ACHN (cell line): ENCODE data around the gene FAM114A1.

Experiments
- DNase-seq: peaks from one replicate; pipeline ENCODE4 v3.0.0-alpha.2; 2015
- in situ Hi-C: cut with HindIII; loops from 2 replicates; pipeline ENCODE4 v1.10.0; 2017; ENCODE audit warnings: low sequenced_read_pairs, low pct_ligation_motif_present, low pct_unique_long_range_greater_than_20kb

The FAM114A1 gene

DNA sequence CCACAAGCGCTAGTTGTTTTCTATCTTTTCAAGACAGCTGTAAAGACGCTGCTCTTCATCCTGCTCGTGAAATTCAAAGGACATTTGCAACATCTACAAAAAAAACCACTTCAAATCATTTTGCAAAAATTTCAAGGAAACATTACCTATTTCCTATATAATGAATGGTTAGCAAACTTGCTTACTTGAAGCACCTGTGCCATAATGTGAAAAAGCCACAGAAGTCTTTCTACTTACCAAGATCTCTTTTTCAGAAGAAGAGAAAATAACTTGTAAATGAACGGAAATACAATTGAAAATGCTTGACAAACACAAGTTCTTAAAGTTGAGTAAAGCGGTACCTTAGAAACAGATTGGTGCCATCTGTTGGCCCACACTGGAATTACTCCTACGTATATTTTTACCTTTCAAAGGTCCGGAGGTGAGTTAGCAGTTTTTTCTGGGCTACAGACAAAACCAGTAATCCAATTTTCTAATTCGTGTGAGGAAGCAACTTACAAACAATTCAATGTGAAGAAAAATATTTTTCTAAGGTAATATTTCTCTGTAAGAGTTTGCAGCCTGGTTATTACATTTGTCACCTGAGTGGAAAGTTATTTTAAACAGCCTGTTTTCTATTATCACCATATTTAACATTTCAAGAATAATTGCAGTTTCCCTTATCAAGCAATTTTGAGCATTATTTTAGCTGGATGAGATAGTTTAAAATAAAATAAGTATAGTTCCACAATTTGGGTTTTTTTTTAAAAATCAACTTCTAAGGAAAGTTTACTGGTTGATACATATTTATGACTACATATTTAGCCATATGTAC, 10.9 kb upstream of the FAM114A1 start, which contains the start of gene TLR6:
Gene TLR6 (minus strand): TSS at position 294 of the 814 bp plus-strand sequence. CDS start 27,344 bp downstream, outside the sequence.
- DNase-seq, result peak; percentile 81
- in situ Hi-C loops, result no loop called here

DNA sequence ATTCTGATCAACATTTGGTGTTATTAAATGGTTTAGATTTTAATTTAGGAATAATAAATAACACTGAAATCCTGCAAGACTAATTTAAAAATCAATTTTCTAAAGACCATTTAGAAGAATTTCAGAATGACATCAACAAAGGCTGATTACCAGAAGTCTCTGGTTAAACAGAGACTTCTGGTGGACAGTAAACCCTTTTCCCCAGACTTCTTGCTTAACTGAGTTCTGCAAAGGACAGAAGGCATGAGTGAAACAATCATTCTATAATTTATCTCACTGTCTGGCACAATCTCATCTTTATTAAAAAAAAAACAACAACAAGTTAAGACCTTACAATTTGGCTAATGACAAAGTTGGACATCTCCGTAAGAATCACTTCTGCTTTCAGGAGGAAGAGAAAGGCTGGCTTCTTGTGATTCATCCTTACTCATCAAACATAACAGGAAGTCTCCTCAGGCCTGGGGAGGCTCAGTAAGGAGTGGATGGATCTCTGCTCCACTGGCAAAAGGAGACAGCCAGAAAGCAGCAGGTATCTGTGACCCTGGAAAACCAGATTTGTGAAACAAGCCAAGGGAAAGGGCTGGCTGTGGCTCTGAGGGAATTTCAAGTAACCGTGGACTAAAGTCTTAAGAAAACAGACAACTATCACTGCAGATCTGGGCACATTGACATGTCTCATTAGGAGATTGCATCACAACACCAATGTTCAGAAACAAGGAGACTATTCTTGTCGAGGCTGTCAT, 10.1 kb upstream of the FAM114A1 start:
- in situ Hi-C loops, result no loop called here

DNA sequence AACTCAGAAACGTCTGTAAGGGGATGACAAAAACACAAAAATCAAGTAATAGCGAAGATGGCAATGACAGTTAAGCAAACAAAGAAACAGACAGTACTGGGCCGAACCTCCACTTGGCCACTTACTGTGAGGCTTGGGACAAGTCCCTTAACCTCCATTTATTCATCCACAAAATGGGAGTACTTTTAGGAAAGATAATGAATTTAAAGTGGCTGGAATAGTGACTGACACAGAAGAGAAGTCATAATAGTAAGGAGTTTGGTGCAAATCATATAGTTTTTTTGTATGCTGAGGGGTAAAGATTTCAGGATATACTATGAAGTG, 9.5 kb upstream of the FAM114A1 start:
- in situ Hi-C loops, result no loop called here
- DNase-seq, result no peak

More for the DNA sequence above, 10.1 kb upstream of the FAM114A1 start:
- DNase-seq, result peak; percentile 87

DNA sequence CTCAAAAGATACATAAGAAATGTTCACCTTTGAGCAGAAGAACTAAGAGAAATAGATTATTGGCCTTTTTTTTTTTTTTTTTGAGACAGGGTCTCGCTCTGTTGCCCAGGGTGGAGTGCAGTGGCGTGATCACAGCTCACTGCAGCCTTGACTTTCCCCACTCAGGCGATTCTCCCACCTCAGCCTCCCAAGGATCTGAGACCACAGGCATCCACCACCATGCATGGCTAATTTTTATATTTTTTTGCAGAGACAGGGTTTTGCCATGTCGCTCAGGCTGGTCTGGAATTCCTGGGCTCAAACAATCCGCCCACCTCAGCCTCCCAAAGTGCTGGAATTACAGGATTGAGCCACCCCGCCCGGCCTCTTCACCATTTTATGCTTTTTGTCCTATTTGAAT, 8.1 kb upstream of the FAM114A1 start:
- in situ Hi-C loops, result no loop called here
- DNase-seq, result peak; percentile 36

DNA sequence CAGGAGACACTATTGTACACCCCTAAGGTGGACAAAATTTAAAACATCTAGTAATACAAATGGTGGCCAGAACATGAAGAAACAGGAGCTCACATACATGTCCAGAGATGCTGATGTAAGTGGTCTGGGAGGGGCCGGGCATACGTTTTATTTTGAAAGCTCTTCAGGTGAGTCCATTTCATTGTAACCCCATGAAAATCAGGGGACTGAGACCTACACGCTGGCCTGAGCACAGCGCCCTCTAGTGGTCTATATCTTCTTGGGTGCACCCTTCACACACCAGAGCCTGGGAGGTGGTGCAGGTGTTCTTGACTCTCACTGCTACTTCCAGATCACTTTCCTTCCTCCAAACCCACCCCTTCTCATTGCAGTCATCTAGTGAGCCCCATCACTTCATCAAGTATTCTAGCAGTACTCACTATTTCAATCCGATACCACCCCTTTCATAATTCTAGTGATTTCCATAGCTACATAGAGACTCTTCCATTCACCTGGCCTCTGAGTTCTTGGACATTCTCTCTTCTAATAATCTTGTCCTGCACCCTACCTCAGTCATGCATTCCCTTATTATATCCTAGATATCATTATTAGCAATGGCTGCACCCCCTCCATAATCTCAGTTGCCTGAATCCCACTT, 6.7 kb upstream of the FAM114A1 start:
- in situ Hi-C loops, result no loop called here

DNA sequence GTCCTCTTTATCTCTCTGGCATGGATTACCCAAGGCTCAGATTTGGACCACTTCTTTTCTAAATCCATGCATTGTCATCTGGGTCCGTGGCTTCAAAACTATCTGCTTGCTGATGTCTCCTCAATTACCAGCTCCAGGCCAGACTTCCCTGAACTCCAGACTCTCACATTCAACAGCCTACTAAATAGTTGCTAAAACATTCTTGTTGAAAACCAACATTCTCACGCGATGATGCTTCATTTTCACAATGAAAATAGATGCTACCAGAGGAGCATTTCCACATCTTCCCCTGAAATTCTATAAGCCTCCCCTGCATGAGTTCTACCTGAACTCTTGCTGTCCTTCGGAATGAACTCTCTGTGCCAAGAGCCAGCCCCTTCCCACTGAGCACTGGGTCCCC, 5.8 kb upstream of the FAM114A1 start:
- in situ Hi-C loops, result no loop called here
- no peak for DNase-seq

More for the DNA sequence above, 6.7 kb upstream of the FAM114A1 start:
- peak; percentile 60 for DNase-seq

DNA sequence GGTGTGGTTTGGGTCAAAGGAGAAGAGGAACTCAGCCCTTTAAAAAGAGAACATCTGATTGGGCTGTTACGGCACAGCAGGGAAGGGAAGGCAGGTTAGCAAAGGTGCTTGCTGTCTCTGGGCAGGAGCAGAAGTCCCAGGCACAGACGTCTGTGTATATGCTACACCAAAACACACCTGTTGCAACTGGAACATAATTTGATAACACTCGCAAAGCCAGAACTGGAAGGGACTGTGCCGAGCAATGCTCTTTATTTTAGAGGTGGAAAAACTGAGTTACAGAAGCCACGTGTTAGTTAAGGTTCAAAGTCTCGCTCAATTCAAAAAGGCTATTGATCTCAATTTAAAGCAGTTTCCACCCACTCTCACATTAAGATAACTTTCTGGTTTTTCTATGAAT, 2.2 kb upstream of the FAM114A1 start:
- in situ Hi-C loops, result no loop called here
- no peak for DNase-seq

DNA sequence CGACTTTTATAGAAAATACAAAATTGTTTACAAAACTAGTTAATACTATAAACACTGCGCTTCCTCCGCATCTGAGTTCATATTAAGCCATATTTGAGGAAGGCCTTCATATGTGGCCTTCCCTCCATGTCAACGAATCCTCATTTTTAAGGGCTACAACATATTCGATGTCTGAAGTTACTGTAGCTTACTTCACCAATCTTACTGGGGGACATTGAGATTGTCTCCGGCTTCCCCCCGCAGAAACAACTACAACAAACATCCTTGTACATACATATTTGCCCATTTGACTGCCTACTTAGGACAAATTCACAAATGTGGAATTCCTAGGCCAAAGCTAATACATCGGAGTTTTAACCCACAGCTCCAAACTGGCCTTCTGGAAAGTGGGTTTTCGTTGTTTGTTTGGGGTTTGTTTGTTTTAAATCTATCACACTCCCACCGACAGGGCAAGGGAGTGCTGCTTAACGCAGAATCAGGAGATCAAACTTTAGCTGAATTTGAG, 581 bp upstream of the FAM114A1 start:
- in situ Hi-C loops, result no loop called here
- DNase-seq, result no peak

DNA sequence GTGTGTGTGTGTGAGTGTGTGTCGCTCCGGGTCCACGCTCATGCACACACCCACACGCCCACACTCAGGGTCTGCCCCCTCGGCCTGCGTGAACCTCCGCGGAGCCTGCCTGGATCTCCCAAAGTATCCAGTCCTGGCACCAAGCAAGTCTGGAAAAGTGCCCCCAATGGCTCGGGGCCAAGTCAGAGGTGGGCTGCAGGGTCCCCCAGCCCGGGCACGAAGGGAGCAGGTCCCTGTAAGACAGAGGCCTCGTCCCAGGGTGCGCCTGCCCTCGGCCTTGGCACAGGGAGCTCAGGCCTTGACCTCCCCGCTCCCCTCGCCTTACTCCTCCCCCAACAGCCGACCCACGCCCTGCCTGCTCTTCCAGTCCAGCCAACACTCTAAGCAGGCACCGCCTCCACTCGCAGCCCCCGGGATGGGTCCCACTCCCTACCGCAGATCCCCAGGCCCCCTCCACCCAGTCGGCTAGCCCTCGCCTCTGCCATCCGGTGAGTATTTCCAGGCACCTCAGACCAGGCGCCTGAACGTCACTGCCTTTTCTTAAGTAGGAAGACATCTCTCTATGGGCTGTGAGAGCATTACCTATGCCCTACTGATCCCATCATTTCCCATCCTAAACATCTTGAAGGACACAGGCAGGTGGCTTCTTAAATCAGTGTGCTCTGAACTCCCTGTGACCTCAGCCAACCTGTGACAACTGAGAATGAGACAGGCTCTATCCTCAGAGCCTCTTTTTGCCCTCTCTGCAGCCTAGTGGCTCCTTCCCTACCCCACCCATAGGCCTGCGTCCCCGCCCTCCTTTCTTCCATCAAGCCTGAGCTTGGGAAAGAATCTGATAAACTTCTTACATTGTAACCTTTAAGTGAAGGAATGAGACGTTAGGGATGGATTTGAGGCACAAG, 704 bp downstream of the FAM114A1 start:
- in situ Hi-C loops, result no loop called here
- no peak for DNase-seq

DNA sequence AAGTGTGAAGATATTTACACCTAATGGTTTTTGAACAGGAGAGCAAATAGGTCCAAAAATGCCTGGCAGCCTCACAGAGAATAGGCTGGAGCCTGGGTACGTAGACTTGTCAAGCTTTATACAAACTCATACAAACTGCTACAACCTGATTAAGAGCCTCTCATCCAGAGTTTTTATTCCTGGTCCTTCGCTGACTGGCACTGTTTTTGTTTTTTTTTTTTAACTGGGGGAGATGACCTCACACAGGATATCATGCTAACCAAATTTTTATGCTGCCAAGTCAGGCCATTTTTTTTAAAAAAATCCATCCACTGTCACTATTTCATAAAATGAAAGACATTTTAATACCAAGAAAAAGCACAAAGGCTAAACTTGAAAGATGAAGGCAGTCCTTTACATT, 1.9 kb downstream of the FAM114A1 start:
- no peak for DNase-seq
- in situ Hi-C loops, result no loop called here

DNA sequence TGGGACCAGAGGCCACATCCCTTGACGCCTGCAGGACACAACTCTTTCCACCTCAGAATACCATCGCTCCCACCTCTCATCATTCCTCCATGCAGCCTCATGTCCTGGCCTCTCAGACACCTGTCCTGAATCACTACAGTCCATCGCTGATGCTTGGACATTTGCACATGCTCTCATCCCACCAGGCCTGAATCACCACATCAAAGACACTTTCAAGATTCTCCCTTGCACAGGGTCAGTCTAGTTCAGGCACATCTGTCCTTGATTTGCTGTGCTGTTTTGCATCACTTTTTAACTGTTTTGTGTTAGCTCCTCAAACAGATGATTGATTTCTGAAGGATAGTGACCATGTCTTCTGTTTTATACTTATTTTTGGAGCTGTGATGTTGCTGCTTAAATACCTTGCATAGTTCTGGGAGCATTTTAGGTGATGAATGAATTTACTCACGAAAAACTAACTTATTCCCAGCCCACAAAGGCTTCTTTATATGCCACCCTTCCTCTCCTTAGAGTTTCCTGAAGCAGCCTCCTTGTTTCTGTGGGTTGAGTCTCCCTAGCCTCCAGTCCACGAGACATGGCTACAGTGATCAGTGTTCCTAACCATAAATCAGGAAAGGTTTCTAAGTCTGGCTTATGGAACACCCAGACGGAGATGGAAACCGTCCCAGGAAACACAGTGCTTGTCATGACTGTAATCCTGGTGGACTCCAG, 2.6 kb downstream of the FAM114A1 start:
- no peak for DNase-seq
- in situ Hi-C loops, result no loop called here

DNA sequence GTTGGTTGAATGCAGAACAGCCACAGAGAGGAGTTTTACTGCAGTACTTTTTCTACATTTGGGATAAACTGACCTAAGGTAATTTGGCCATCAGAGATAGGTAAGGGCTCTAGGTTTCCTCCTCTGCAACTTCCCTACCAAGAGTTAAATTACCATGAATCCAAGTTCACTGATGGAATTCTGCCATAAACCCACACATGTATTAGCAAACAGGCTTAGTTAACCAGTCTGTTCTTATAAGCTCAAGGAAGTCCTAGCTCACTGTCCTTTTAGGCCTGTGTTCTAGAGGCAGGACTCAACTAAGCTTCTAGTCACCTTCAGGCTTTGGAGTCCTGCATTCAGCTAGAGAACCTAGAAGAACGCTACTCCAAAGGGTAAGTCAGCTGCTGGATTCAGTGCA, 4.0 kb downstream of the FAM114A1 start:
- in situ Hi-C loops, result no loop called here
- DNase-seq, result no peak

DNA sequence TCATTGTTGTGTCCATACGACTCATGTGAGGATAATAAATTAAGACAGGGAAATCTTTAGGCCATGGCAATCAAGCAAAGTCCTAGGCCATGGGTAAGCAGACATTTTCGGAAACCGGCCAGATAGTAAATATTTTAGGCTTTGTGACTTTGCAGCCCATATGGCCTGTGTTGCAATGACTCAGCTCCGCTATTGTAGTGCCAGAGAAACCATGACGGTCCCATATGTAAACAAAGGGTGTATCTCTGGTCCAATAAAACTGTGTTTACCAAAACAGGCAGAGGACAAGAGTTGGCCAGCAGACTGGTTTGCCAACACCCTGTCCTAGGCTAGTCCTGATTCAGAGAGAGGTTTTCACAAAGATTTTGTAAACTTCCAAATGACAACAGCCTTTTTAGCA, 5.0 kb downstream of the FAM114A1 start:
- in situ Hi-C loops, result no loop called here
- DNase-seq, result no peak

DNA sequence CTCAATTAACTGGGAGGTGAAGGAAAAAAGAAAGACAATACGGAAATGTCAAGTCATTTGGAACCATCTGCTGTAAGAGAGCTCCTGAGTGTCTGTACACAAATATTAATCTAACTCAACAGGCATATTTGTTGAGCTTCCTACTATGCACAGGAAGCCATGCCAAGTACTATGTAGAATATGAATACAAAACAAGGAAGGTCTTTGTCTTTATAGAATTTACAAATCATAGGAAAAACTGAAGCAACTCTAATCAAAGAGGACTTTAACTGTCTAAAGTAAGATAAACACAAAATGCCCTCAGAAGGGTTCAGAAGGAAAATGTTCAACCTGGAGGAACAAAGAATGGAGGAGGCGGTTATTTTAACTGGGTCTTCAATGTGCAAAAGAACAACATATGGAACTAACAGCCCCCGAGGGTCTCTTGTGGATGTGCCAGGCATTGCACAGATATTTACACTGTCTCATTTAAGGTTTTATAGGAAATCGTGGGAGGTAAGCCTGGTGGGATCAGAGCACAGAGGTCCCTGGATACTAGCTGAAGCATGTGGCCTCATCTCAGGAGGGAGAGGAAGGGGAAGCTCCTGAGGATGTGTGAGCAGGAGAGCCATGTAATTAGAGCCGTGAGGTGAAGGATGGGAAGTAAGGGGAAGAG, 5.8 kb downstream of the FAM114A1 start:
- in situ Hi-C loops, result no loop called here
- DNase-seq, result no peak

DNA sequence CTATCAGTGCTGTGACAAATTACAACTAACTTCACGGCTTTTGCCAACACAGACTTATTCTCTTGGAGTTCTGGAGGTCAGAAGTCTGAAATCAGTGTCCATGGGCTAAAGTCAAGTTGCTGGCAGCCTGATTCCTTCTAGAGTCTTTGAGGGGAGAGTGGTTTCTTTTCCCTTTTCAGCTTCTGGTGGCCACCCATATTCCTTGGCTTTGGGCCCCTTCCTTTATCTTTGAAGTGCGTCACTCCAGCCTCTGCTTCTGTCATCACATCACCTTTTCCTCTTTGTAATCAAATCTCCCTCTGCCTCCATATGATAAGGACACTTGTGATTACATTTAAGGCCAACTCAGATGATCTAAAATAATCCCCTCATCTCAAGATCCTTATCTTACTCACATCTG, 9.0 kb downstream of the FAM114A1 start:
- no peak for DNase-seq
- in situ Hi-C loops, result no loop called here

DNA sequence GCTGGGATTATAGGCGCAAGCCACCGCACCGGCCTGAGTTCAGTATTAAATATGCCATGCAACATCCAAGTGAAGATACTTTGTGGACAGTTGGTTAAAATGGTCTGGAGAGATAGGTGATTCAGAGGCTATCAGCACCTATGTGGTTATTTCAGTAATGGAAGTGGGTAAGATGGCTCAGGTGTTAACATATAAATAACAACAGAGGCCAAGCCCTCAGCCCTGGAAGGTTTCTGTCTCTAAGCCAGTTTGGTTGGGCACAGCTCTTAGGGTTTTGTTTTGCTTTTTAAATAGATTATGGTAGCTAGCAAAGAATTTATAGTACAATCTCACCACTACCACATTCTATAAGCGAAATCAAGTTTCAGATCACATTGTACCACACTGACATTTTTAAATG, 16.6 kb downstream of the FAM114A1 start:
- in situ Hi-C loops, result no loop called here
- DNase-seq, result no peak

DNA sequence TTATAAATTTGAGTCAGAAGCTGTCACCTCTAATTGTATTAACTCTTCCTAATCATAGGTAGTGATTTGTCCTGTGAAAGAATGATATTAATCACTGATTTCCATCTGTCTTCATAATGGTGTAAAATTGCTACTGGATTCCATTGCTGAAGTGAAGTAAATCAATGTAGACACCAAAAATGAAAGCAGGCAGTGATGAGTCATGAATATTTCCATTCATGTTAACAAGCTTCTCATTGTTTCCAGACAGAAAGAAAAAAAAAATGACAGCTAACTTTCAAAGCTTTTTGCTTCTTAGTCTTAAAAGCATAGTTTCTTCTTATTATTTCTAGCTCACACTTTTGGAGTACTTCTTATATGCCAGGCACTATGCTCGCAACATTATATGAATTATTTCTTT, 21.5 kb downstream of the FAM114A1 start:
- peak; percentile 33 for DNase-seq
- in situ Hi-C loops, result no loop called here
